Urothelium cell line (cell line): ENCODE data around the gene TENM4.

Experiments used
- DNase-seq: peaks from one replicate; pipeline ENCODE4 v3.0.0; 2011; ENCODE audit warnings: low spot score, mixed read lengths
- FAIRE-seq: peaks from 2 replicates; lab custom pipeline; 2011; peaks lifted over from hg19 to GRCh38; lab: Jason Lieb, UNC

TENM4 gene

DNA sequence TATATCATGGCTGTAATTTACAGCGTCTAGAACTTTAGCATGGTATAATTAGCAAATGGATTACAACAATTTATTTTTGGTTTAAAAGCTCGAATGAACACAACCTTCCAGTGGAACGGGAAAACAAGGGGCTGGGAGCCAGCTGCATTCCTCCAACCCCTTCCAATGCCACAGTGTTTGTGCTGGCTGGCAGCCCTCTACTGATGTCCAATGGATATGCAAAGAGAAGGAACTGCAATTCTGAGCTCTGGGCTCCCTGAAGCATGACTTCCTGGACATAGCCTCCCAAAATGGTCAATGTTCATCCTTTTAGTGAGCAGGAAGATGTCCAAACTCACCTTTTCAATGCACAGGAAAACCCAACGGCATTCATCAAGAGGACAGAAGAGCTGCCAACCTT lies 288.3 kb downstream of the TENM4 start:
- DNase-seq (no peak), FAIRE-seq (no peak)

- FAIRE-seq (no peak), DNase-seq (no peak)
These were observed 289.4 kb downstream of the TENM4 start for GRCh38 chr11:79151396-79151795.

- DNase-seq (no peak), FAIRE-seq (no peak)
These were observed 289.9 kb downstream of the TENM4 start for GRCh38 chr11:79150966-79151365.

DNA sequence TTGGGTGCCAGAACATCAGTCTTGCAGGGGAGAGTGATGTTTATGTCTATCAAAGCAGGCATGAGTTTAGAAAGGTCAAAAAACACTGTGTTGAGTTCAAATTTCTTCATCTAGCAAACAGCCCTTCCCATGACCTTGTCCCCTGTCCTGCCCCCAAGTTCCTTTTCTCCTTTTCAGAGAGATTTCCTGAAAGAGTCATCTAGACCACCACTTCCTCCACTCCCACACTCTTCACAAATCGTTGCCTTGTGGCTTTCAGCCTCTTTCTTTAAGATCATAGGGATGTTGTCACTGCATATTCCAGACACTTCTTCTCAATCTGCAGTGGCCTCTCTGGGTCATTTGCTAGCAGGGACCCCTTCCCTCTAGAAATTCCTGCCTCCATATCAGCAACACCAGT lies 290.5 kb downstream of the TENM4 start:
- FAIRE-seq (no peak), DNase-seq (no peak)

DNA sequence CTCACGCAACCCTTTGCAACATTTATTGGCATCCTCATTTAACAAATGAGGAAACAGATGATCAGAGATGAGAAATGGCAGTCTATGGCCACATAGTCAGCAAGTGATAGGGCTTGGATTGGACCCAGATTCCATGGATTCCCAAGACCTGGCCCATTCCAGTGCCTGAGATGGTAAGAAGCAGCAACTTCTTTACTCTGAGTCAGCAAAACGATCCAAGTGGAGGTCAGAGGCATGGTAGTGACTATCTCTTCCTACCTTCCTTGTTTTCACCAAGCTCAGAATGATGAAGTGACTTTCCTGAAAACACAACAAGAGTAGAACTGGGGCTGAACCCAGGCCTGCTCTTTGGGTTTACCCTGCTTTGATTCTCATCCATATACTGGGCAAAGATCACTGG lies 293.1 kb downstream of the TENM4 start:
- no peak for FAIRE-seq
- no peak for DNase-seq

- FAIRE-seq (peak; percentile 42), DNase-seq (no peak)
These were observed 293.8 kb downstream of the TENM4 start for GRCh38 chr11:79147011-79147410.

DNA sequence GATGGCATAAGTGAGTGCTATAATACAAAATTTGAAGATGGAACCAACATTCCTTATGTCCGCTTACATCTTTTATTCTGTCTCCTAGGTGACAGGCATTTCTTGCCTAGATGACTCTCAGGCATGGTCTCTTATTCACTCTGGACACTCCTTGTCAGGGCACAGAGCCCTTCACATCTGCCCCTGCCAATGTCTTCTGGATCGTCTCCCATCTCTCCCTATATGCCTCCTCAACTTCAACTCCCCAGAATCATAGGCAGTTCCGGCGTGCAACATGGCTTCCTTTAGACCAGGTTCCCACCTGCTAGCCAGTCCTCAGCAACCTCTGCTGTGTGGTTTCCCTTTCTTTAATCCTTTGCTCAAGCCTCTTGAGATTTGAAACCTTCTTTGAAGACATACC lies 300.9 kb downstream of the TENM4 start:
- no peak for FAIRE-seq

DNA sequence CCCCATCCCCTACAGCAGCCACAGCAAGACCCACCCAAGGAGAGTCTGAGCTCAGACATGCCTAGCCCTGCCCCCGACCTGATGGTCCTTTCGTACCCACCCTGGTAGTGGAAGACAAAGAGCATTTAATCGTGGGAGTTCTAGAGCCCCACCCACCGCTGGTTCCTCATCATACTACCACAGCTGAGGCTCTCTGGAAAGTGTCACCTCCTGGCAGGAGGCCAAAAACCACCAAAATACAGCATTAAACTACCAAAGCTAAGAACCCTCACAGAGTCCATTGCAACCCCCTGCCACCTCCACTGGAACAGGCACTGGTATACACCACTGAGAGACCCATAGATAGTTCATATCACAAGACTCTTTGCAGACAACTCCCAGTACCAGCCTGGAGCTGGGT lies 311.1 kb downstream of the TENM4 start:
- FAIRE-seq, result no peak
- no peak for DNase-seq

More for the DNA sequence above, 300.9 kb downstream of the TENM4 start:
- no peak for DNase-seq

DNA sequence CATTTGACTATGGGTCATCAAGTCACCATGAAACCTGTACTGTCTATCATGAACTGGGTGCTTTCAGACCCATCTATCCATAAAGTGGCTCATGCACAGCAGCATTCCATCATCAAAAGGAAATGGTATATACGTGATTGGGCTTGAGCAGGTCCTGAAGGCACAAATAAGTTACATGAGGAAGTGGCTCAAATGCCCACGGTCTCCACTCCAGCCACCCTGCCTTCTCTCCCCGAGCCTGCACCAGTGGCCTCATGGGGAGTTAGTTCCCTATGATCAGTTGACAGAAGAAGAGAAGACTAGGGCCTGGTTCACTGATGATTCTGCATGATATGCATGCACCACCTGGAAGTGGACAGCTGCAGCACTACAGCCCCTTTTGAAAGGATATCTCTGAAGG lies 312.5 kb downstream of the TENM4 start:
- FAIRE-seq (no peak), DNase-seq (no peak)

DNA sequence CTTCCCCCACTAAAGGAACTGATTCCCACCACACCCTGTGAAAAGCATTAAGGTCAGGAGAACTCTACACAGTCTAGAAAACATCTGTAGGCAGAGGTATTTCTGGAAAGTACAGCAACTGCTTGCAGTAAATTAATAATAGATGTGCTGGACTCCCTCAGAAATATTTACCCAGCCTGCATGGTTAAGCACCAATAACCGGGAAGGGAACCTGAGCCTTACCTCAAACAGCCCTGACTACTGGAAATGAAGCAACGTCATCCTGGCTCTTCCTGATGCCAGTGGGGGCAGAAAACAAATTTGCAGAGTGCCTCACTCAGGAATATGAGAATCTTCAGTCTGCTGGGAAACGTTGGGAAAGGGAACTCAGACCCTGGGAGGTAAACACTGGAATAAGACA lies 318.1 kb downstream of the TENM4 start:
- FAIRE-seq, result no peak
- DNase-seq, result no peak

DNA sequence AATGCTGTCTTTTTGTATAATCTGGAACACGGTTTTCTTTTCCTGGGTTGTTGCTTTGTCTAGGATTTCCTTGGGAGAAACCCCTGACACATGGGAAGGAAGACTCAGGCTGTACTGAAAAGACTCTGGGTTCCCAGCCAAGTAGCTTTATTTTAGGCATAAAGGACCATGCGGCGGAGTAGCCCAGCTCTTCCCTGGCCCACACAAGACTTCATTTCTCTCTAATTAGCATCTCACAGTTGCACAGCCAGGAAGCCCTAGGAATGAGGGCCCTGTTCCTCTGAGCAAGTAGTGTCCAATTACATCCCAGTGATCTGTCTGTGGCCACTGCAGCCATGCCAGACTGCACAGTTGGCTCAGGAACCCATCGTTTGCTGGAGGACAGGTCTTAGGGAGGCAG lies 319.5 kb downstream of the TENM4 start:
- FAIRE-seq (peak; percentile 30), DNase-seq (no peak)

- no peak for FAIRE-seq
- DNase-seq, result peak; percentile 48
These were observed 321.1 kb downstream of the TENM4 start for GRCh38 chr11:79119491-79120284.

DNA sequence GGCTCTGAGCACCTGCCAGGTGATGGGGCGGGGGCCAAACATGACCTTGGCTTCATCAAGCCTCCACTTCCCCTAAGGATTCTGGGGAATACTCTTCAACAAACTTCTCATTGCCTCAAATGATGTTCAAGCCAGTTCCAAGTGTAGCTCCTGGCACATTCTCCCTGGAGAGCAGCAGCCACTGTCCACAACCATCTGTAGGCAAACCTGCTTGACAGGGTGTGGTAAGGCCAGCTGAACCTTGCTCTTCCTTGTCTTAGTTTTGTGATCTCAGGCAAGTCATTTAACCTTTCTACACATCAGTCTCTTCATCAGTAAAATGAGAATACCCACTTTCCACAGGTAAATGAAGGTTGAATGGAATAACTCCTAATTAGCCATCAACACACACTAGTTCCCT lies 323.3 kb downstream of the TENM4 start:
- FAIRE-seq, result no peak
- no peak for DNase-seq

DNA sequence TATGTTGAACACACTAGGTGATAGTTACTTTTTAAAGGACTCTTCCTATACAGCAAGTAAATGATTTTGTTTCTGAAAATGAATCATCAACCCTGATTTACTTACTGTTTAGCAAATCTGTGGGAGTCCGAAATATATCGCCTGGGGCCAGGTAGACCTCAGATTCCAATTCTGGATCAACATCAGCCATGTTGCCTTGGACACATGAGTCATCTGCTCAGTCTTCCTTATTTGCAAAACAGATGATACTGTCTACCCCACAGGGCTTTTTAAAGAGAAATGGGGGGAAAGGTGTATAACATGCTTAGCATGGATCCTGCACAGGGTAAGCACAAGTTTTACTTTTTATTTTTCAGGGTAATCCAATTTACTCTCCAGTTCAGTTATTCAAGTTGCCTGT lies 324.2 kb downstream of the TENM4 start:
- FAIRE-seq (no peak), DNase-seq (no peak)

GRCh38 chr11:79113054-79113690 lies 327.7 kb downstream of the TENM4 start:
- DNase-seq (no peak), FAIRE-seq (no peak)

DNA sequence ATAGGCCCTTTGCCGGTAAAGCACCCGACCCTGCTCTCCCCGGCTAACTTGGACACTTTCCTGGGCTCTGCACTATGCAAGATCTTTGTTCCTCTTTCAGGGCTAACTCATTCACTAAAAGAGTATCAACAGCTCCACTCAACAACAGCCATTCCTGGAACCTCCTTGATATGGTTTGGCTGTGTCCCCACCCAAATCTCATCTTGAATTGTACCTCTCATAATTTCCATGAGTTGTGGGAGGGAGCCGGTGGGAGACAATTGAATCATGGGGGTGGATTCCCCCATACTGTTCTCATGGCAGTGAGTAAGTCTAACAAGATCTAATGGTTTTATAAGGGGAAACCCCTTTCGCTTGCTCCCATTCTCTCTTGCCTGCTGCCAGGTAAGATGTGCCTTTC lies 330.0 kb downstream of the TENM4 start:
- DNase-seq, result no peak
- no peak for FAIRE-seq

DNA sequence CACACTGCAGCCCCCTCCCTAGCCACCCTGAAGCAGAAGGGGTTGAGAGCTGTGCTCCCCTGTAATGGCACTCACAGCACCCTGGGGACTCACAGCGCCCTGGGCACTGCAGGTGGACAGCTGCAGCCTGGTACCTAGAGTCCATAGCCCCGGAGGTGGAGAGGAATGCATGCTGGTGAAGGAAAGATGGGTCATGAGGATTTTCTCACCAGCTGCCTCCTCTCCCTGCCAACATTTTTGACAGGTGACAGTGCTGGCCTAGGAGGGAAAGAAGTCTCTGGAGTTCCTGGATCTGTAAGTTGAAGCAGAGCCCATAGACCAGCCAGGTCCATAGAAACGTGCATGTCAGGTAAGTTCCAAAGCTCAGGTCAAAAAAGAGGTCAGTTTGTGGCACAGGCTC lies 330.5 kb downstream of the TENM4 start:
- FAIRE-seq (no peak), DNase-seq (no peak)

DNA sequence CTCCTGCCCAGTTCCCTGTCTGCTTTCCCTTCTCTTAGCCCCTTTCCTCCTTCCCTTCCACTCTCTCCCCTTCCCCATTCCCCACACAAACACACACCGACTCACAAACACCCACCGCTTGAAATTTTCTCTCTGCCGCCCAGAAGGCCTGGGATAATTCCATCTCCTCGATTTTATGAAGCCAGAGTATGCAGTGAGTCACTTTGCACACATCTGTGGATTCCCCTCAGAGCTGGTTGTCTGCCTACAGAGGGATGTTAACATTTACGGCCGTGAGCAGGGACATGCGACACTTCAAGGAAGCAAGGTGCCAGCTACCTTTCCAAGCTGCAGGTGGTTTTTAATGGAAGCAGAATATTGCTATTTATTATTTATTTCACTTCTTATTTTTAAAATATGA lies 332.0 kb downstream of the TENM4 start:
- FAIRE-seq (no peak), DNase-seq (no peak)

DNA sequence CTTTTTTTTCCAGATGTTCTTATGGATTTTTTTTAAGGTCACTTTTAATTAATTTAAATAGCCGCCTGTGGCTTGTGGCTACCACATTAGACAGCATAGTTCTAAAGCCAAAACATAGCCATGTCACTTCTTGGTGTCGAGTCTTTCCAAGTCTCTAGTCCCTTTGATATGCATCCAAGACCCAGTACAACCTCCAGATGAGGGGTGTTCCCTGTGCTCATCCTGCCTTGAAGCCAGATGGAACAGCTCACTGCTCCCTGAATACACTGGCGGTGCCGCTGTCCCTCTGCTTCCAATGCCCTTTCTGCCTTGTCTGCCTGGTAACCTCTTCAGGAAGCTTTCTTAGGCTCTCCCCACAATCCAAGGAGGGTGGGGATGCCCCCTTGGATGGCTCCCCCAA lies 338.0 kb downstream of the TENM4 start:
- DNase-seq (no peak), FAIRE-seq (no peak)

GRCh38 chr11:79101656-79102055 lies 339.2 kb downstream of the TENM4 start:
- no peak for FAIRE-seq
- DNase-seq, result no peak

DNA sequence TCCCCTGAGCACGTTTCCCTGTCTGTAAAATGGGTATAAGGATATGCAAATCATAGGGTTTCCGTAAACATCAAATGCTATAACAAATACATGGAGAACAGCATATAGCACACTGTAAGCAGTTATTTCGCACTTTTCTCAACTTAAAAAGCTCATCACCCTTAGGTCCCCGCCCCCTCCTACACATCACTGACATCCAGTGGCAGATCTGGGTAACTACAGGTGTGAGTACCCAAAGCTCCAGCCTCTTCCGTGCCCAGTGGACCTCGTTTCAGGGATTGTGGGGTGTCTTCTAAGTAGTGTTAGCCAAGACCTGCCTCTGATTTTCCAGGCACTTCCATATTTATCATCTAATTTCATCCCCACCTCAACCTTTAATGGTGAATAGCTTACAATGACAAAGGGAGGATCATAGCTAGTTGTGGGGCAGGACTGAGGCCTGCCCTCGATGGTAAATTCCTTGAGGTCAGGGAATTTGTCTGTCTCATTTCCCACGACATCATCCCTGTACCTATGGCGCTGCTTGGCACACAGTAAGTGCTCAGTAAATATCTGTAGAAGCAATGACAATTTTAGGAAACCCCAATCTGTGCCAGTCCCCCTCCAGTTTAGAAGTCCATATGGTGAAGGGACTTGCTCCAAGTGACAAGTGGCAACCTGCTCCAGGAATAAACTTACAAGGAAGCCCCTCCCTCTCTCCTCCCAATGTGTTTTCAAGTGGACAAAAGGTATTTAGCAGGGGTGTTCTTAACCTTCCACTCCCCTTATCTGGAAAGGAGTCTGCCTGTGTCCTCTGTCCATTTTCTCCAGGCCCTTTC lies 340.5 kb downstream of the TENM4 start:
- FAIRE-seq (peak; percentile 85), DNase-seq (peak; percentile 80)

DNA sequence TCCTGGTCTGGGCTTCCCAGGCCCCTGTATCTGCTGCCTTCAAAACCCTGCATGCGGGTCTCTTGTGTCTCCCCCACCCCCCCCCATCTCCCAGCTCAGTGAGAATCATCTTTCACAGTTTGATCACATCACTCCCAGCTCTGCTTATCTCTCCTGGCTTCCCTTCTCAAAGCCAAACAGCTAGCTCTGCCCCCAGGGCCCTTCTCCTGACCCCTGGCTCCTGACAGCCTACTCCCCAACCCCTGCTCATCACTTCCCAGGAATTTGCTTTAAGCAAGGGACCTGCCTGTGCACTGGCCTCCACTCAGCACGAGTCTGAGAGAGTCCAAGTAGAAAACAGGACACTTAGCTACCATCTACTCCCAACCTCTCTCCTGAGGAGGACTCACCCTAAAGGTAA lies 342.7 kb downstream of the TENM4 start:
- no peak for FAIRE-seq
- DNase-seq, result no peak
